ENCODE data around the gene FGD3. TPM values are rescaled to one million over a fixed set of nuclear protein-coding genes. Genes with fewer than 3 reads are reported as not detected.

FGD3 gene
- total RNA-seq, 3 donors from 2014 or later: 10.2 to 18.0 (median 10.4) TPM

DNA sequence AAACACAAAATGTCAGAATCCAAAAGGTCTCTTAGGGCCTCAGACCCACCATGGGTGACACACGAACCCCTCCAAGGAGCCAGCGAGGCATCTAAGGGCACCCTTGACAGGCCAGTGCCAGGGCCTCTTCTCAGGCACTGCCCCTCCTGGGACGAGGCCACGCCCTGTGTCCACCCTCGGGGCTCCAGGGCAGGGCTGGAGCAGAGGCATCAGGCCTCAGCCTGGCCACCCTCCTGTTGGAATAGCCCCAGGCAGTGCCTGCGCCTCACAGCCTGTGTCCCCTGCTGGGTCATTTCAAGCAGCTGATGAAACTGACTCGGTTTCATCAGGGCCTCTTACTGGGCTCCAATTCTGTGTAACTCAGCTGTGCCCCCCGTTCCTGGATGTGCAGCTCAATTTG lies 78.4 kb downstream of the FGD3 start:
- Histone ChIP-seq H3K27ac (no peak overlapping the region), H3K4me1 (no peaks in the 10 kb centered on the region), H3K9me3 (no peaks in the 10 kb centered on the region), H3K36me3 (no peaks in the 10 kb centered on the region), H3K27me3 (no peaks in the 10 kb centered on the region), H3K4me3 (no peak overlapping the region)
- intact Hi-C loops (cut with DNase I; ENCODE audit: low total_unique reads): no loop called here
- no peak for DNase-seq (ENCODE audit: low spot score in 2 of 2)
- TF ChIP-seq, protein P1, sequence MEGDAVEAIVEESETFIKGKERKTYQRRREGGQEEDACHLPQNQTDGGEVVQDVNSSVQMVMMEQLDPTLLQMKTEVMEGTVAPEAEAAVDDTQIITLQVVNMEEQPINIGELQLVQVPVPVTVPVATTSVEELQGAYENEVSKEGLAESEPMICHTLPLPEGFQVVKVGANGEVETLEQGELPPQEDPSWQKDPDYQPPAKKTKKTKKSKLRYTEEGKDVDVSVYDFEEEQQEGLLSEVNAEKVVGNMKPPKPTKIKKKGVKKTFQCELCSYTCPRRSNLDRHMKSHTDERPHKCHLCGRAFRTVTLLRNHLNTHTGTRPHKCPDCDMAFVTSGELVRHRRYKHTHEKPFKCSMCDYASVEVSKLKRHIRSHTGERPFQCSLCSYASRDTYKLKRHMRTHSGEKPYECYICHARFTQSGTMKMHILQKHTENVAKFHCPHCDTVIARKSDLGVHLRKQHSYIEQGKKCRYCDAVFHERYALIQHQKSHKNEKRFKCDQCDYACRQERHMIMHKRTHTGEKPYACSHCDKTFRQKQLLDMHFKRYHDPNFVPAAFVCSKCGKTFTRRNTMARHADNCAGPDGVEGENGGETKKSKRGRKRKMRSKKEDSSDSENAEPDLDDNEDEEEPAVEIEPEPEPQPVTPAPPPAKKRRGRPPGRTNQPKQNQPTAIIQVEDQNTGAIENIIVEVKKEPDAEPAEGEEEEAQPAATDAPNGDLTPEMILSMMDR (IDR thresholded peaks at IDR 0.05): no peak
- TF ChIP-seq POLR2AphosphoS5 (IDR thresholded peaks at IDR 0.05): no peak

DNA sequence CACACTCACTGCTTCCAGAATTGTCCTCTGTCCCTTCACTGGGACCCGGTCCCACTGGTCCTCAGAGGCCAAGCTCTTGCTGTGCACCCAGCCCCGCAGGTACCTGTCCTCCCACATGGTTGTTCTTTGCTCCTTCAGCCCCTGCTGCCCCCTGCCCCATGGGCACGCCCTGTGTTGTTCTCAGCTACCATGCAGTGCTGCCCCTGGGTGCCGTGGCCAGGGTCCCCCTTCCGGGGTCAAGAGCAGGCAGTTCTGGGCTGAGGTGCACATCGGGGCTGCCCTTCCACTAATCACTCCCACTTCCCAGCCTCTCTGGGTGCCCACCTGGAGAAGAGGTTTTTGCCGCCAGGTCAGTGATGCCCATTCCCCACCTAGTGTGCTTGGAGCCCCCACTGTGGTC lies 79.3 kb downstream of the FGD3 start:
- Histone ChIP-seq H3K9me3 (no peaks in the 10 kb centered on the region), H3K4me3 (no peak overlapping the region), H3K27me3 (no peaks in the 10 kb centered on the region), H3K36me3 (no peaks in the 10 kb centered on the region), H3K4me1 (no peaks in the 10 kb centered on the region), H3K27ac (no peak overlapping the region)
- DNase-seq (ENCODE audit: low spot score in 2 of 2): no peak
- intact Hi-C loops (cut with DNase I; ENCODE audit: low total_unique reads): no loop called here
- TF ChIP-seq POLR2AphosphoS5 (IDR thresholded peaks at IDR 0.05) (no peak), POLR2A (IDR thresholded peaks at IDR 0.05) (no peak)
- TF ChIP-seq, protein P1 (IDR thresholded peaks at IDR 0.05): no peak

DNA sequence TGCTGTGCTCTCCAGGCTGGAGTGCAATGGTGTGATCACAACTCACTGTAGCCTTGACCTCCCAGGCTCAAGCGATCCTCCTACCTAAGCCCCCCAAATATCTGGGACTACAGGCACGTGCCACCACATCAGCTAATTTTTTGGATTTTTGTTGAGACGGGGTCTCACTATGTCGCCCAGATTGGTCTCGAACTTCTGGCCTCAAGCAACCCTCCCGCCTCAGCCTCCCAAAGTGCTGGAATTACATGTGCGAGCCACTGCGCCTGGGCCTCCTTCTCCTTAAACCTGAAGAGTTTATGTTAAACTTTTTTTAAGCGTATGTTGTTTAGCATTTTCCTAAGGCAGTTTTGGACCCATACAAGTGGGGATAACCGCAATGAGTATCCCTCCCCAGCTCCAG lies 80.4 kb downstream of the FGD3 start:
- TF ChIP-seq POLR2AphosphoS5 (IDR thresholded peaks at IDR 0.05): no peak
- no peak for TF ChIP-seq POLR2A (IDR thresholded peaks at IDR 0.05)
- TF ChIP-seq, protein P1 (IDR thresholded peaks at IDR 0.05): no peak
- H3K27ac ChIP-seq: no peak overlapping the region
- no peak for DNase-seq (ENCODE audit: low spot score in 2 of 2)
- no peaks in the 10 kb centered on the region for H3K36me3 ChIP-seq
- H3K4me3 ChIP-seq: no peak overlapping the region
- intact Hi-C loops (cut with DNase I; ENCODE audit: low total_unique reads): no loop called here
- H3K9me3 ChIP-seq: no peaks in the 10 kb centered on the region
- H3K27me3 ChIP-seq: no peaks in the 10 kb centered on the region
- H3K4me1 ChIP-seq: no peaks in the 10 kb centered on the region

DNA sequence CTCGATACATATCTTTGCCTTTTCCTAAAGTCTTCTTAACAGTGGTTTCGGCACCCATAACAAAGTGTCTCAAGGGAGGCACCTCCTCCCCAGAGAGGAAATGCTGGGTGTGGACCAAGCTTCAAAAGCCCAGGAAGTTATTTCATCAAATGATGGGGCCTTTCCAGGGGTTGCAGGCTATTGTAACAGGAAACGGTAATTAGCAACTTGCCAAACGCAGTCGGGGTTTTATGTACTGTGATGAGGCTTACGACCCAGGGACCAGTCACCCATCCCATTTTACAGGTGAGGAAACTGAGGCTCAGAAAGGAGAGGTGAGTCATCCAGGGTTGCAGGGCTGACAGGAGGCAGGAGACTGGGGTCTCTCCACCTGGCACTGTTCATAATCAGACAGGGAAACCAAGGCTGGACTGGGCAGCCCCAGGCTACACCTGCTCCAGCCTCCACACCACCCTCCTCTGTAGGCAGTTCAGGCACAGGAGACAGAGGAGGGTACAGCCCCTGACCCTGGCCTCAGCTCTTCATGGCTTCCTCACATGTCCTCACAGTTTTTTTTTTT lies 81.2 kb downstream of the FGD3 start:
- intact Hi-C loops (cut with DNase I; ENCODE audit: low total_unique reads): no loop called here
- DNase-seq (ENCODE audit: low spot score in 2 of 2): no peak
- Histone ChIP-seq H3K4me3 (no peak overlapping the region), H3K27ac (no peak overlapping the region), H3K36me3 (no peaks in the 10 kb centered on the region), H3K9me3 (no peaks in the 10 kb centered on the region), H3K27me3 (no peaks in the 10 kb centered on the region), H3K4me1 (no peaks in the 10 kb centered on the region)
- no peak for TF ChIP-seq POLR2A (IDR thresholded peaks at IDR 0.05)
- no peak for TF ChIP-seq POLR2AphosphoS5 (IDR thresholded peaks at IDR 0.05)
- TF ChIP-seq, protein P1 (IDR thresholded peaks at IDR 0.05): no peak

DNA sequence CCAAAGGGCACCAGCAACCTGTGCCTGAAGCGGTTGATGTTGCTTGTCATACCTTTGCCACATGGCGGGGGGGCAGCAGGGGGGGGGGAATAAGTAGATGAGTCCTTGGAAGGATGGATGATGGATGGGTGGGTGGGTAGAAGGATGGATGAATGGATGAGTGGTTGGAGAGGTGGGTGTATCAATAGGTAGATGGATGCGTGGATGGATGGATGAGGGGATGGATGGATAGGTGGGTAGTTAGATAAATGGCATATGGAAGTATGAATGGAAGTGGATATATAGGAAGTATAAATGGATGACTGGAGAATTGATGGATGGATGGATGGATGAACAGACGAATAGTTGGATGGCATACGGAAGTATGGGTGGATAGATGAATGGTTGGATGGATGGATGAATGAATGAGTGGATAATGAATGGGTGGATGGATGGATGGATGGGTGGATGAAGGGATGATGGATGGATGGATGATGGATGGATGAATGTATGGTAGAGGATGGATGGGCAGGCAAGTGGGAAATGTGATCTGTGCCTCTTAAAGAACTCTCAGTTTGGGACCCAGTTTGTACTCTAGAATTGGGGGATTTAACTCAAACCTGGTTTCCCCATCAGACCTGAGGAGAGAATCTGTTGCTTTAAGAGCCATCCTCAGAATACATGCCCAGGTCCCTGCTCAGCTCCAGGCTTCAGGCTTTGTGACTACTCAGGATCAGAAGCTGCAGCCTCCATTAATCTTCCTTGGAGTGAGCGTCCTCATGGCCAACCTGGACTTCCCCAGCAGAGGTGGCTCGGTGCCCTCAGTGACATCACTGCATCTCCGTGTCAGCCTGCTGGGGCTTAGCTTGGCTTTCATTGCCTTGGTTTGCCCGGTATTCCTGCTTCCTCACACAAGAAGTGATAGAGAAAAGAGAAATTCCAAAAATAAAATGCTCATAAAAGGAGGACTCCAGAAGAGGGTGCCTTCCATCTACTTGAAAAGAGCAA lies 83.6 kb downstream of the FGD3 start:
- Histone ChIP-seq H3K36me3 (no peaks in the 10 kb centered on the region), H3K4me3 (no peak overlapping the region)
- no peak for DNase-seq (ENCODE audit: low spot score in 2 of 2)

More for the DNA sequence above, 83.6 kb downstream of the FGD3 start:
- Histone ChIP-seq H3K9me3 (no peaks in the 10 kb centered on the region), H3K27ac (no peak overlapping the region), H3K27me3 (no peaks in the 10 kb centered on the region), H3K4me1 (no peaks in the 10 kb centered on the region)
- intact Hi-C loops (cut with DNase I; ENCODE audit: low total_unique reads): no loop called here
- TF ChIP-seq, protein P1 (IDR thresholded peaks at IDR 0.05): no peak
- TF ChIP-seq POLR2A (IDR thresholded peaks at IDR 0.05) (no peak), POLR2AphosphoS5 (IDR thresholded peaks at IDR 0.05) (no peak)
